Lower lobe of right lung (tissue), 2 donors: ENCODE data around the gene GGA3. TPM values are rescaled to one million over a fixed set of nuclear protein-coding genes. Genes with fewer than 3 reads are reported as not detected.
A peak's percentile ranks its signal among the peaks of the same experiment; 100 is the strongest.

ENCODE experiments used
- ATAC-seq, 2 donors: fragments of 200-7000 bp; cut with Tn5 transposase; one replicate each; pipeline ENCODE4 v1.9.1; 2020 to 2022; ENCODE audit warnings: mild to moderate bottlenecking in 2 of 2, moderate library complexity in 2 of 2
- DNase-seq: peaks from one replicate; pipeline ENCODE4 v3.0.0-alpha.2; 2020
- H3K27ac ChIP-seq: fragments of 200-600 bp; one replicate; pipeline ENCODE4 v1.8.0; 2022
- H3K27me3 ChIP-seq: fragments of 200-600 bp; one replicate; pipeline ENCODE4 v1.8.0; 2022; ENCODE audit warnings: low read depth
- H3K36me3 ChIP-seq: fragments of 200-600 bp; one replicate; pipeline ENCODE4 v1.8.0; 2022; ENCODE audit warnings: mild to moderate bottlenecking
- H3K4me1 ChIP-seq: fragments of 200-600 bp; one replicate; pipeline ENCODE4 v1.8.0; 2022
- H3K4me3 ChIP-seq: fragments of 200-600 bp; one replicate; pipeline ENCODE4 v1.8.0; 2022; ENCODE audit warnings: mild to moderate bottlenecking
- H3K9me3 ChIP-seq: fragments of 200-600 bp; one replicate; pipeline ENCODE4 v1.8.0; 2022
- intact Hi-C: fragments of 100-400 bp; cut with DNase I; formaldehyde crosslinking; loops from one replicate; pipeline ENCODE4 v1.11.0; 2022
- total RNA-seq: library from RNA; stranded (reverse); fragmentation: NEBNext Ultra II Directional; extraction: Animal tissue kit (Norgen Biotek cat#: 25700); gene quantifications from one replicate; pipeline ENCODE4 v1.2.1, GENCODE V29; 2021
- TF ChIP-seq, protein P1 (sequence below): fragments of 200-600 bp; IDR thresholded peaks from one replicate; pipeline ENCODE4 v1.8.0; 2022; ENCODE audit warnings: antibody characterized with exemption, mild to moderate bottlenecking
- donor health status: DM: no; HTN: yes; CAD: no; lungs with severe emphysema.

GGA3 gene
- total RNA-seq, 1 donor from 2014 or later, result 68.6 TPM

DNA sequence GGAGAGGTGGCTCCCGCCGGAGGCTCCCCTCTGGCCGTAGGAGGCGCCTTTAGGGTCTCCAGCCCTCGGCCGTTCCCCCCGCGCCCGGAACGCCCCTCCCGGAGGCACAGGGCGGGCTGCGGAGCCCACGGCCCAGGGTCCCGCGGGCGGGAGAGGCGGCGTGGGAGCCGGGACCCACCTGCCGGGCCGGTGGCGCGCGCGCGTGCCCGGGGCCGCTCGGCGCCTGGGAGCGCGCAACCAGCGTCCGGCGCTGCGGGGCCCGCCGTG, 9.5 kb upstream of the GGA3 start, which contains the start of gene MIF4GD:
TSS of gene MIF4GD (minus strand) at position 266 of the 267 bp plus-strand sequence. CDS start 1,036 bp downstream, outside the sequence.
- intact Hi-C loops, result no loop called here
- DNase-seq (no peak), ATAC-seq (no peak)

DNA sequence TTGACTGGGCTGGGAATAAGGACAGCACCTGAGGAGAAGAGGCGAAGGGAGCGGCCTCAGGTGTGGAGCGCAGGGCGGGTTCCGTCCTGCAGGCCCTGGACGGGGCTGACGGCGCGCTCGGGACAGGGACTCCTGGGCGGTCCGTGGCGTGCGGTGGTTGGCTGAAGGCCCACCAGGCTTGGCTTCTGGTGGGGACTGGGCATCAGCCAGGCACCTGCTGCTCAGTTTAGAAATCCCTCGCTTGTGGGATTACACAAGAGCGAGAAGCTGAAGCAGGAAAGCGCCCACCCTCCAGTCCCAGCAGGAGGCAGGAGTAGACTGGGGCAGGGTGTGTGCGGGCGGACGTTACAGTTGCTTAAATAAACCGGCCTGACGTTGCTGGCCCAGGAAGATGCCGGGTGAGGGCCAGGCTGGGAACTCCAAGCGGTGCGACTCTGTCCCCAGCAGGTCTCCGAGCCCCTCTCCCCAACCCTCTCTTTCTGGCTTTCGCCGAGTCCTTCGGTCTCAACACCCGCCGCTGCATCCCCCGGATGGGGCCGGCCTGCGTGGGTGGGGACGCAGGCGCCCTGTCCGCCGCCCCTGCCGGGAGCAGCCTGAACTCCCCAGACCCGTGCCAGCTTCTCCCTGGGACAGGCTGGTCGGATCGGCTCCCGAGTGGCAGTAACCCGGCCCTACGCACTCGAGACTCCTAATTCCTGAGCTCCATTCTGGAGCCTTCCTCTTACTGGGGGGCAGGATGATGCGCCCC, 9.0 kb upstream of the GGA3 start:
- DNase-seq (peak; percentile 83), ATAC-seq (peak; percentile 72 to 76)
- TF ChIP-seq, protein P1, sequence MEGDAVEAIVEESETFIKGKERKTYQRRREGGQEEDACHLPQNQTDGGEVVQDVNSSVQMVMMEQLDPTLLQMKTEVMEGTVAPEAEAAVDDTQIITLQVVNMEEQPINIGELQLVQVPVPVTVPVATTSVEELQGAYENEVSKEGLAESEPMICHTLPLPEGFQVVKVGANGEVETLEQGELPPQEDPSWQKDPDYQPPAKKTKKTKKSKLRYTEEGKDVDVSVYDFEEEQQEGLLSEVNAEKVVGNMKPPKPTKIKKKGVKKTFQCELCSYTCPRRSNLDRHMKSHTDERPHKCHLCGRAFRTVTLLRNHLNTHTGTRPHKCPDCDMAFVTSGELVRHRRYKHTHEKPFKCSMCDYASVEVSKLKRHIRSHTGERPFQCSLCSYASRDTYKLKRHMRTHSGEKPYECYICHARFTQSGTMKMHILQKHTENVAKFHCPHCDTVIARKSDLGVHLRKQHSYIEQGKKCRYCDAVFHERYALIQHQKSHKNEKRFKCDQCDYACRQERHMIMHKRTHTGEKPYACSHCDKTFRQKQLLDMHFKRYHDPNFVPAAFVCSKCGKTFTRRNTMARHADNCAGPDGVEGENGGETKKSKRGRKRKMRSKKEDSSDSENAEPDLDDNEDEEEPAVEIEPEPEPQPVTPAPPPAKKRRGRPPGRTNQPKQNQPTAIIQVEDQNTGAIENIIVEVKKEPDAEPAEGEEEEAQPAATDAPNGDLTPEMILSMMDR, result peak; percentile 35
- H3K4me1 ChIP-seq, result peaks cover 23% of the 10 kb centered on the region
- no peaks in the 10 kb centered on the region for H3K9me3 ChIP-seq
- intact Hi-C loops, result no loop called here
- H3K36me3 ChIP-seq, result peaks cover 44% of the 10 kb centered on the region
- peak overlapping the region; percentile 99 for H3K27ac ChIP-seq
- H3K27me3 ChIP-seq, result no peaks in the 10 kb centered on the region
- H3K4me3 ChIP-seq, result peak overlapping the region; percentile 93

More for the DNA sequence above, 9.5 kb upstream of the GGA3 start, which contains the start of gene MIF4GD:
- Histone ChIP-seq H3K4me3 (peak within 1 kb of the TSS; percentile 93), H3K4me1 (peaks cover 23% of the 10 kb centered on the region), H3K36me3 (peaks cover 39% of the 10 kb centered on the region), H3K9me3 (no peaks in the 10 kb centered on the region), H3K27ac (peak within 1 kb of the TSS; percentile 99), H3K27me3 (no peaks in the 10 kb centered on the region)
- TF ChIP-seq, protein P1, result no peak

DNA sequence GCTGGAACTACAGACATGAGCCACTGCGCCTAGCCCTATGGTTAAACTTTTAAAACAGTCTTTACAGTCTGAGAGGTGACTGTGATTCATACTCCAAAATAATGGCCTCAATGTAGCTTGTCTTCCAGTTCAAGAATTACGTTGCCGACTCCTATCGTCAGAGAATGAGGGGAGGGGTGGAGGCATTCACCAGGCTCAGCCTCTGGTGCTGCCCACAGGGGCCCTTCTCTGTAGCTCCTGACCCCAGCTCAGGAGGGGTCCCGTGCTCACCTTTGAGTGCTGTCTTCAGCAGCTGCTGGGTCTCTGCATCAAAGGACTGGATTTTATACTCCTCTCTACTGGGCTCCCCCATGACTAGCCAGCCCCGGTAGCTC, 8.4 kb upstream of the GGA3 start:
- Histone ChIP-seq H3K36me3 (peaks cover 50% of the 10 kb centered on the region), H3K27ac (peak overlapping the region; percentile 99), H3K9me3 (no peaks in the 10 kb centered on the region), H3K4me1 (peaks cover 23% of the 10 kb centered on the region), H3K4me3 (peak overlapping the region; percentile 93), H3K27me3 (no peaks in the 10 kb centered on the region)
- intact Hi-C loops, result no loop called here
- ATAC-seq, result no peak
- TF ChIP-seq, protein P1, result no peak
- DNase-seq, result no peak

DNA sequence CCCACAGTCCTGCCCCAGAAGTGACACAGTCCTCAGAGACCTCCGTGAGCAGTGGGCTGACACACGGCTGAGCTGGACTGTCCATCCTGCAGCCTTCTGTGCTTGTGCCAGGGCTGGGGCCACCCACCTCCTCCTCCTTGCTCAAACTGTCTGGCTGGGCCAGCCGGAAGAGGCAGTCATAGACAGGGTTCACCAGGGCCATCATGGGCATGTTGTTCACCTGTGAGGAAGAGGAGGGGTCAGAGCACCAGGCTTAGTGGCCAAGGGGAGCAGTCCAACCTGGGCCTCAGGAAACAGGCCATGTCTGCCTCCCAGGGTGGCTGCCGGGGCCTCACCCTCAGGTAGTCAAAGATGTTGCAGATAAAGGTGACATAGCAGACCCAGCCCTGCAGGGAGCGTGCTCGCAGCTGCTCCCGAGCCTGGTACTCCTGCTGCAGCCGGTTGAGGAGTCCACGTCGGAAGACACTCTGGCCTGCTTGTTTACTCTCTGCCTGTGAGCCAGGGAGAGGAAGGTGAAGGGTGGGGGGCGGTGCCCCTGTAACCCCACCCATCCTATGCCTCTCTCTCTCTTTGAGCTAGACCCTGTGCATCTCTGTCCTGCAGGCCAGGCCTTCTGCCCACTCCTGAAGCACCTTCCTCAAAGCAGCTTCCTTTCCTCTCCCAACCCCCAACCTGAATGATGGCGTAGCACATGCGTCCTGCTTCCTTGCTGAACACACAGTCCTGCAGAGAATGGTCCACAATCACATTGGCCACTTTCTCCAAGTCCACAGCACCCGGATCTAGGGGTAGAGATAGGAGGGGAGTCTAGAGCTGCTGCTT, 6.2 kb upstream of the GGA3 start:
- no peak overlapping the region for H3K4me3 ChIP-seq
- ATAC-seq (no peak), DNase-seq (no peak)
- TF ChIP-seq, protein P1, result no peak
- no peaks in the 10 kb centered on the region for H3K27me3 ChIP-seq
- intact Hi-C loops, result no loop called here
- no peaks in the 10 kb centered on the region for H3K9me3 ChIP-seq
- H3K4me1 ChIP-seq, result peaks cover 23% of the 10 kb centered on the region
- H3K36me3 ChIP-seq, result peaks cover 49% of the 10 kb centered on the region
- no peak overlapping the region for H3K27ac ChIP-seq

DNA sequence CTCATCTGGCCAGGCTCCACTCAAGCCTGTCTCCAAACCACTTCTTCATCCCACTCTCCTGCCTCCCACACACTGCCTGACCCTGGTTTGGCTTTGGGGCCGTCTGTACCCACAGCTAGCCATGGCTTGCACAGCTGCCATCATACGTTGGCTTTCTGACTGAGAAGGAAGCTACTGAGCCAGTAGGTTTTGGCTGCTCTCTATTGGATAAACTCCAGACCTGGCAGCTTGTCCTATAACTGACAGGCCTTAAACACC, 5.7 kb upstream of the GGA3 start:
- peak; percentile 70 for DNase-seq
- TF ChIP-seq, protein P1, result no peak
- Histone ChIP-seq H3K36me3 (peaks cover 47% of the 10 kb centered on the region), H3K4me1 (peaks cover 23% of the 10 kb centered on the region), H3K27me3 (no peaks in the 10 kb centered on the region), H3K27ac (no peak overlapping the region), H3K9me3 (no peaks in the 10 kb centered on the region), H3K4me3 (no peak overlapping the region)
- intact Hi-C loops, result no loop called here
- no peak for ATAC-seq
